OCI-LY3 (cell line): Measurements from ENCODE around the gene FUT8.
"Not testable (repeated sequence)": the region's sequence is repeated elsewhere in the genome, so short reads cannot be mapped to it uniquely, and the experiment has no call there.

Experiments
- H2AFZ ChIP-seq: fragments of 200-600, 300-600 bp; shearing (Covaris generic); 2 replicates; pipeline ENCODE4 v1.6.0; 2014; ENCODE audit warnings: antibody characterized with exemption, low read depth, low read length
- H3K27ac ChIP-seq: fragments of 200-600, 300-600 bp; sonication (generic); 2 replicates; pipeline ENCODE4 v1.5.1; 2014; ENCODE audit warnings: mild to moderate bottlenecking, low read length, moderate library complexity, mixed read lengths
- H3K27me3 ChIP-seq: fragments of 200-600, 300-600 bp; sonication (generic); 2 replicates; pipeline ENCODE4 v1.6.1; 2014; ENCODE audit warnings: low read depth, low read length, mixed read lengths
- H3K36me3 ChIP-seq: fragments of 200-600, 300-600 bp; sonication (generic); replicated peaks from 2 replicates; pipeline ENCODE3; 2014; ENCODE audit warnings: low read depth, low read length, mixed read lengths
- H3K4me1 ChIP-seq: fragments of 300-600, 200-600 bp; sonication (generic); 2 replicates; pipeline ENCODE4 v1.6.1; 2014; ENCODE audit warnings: low read length, mixed read lengths
- H3K4me2 ChIP-seq: fragments of 200-600, 300-600 bp; sonication (generic); 2 replicates; pipeline ENCODE4 v1.6.1; 2014; ENCODE audit warnings: low read length, mixed read lengths
- H3K4me3 ChIP-seq: fragments of 300-600, 200-600 bp; sonication (generic); 2 replicates; pipeline ENCODE4 v1.5.1; 2014; ENCODE audit warnings: antibody characterized with exemption, mild to moderate bottlenecking, low read length, moderate library complexity
- H3K79me2 ChIP-seq: fragments of 300-600, 200-600 bp; shearing (Covaris generic); 2 replicates; pipeline ENCODE4 v1.6.1; 2014; ENCODE audit warnings: mild to moderate bottlenecking, low read length, mixed read lengths
- H3K9ac ChIP-seq: fragments of 300-600, 200-600 bp; shearing (Covaris generic); 2 replicates; pipeline ENCODE4 v1.6.0; 2014; ENCODE audit warnings: mild to moderate bottlenecking, low read length, moderate library complexity
- H3K9me3 ChIP-seq: fragments of 200-600, 300-600 bp; shearing (Covaris generic); 2 replicates; pipeline ENCODE4 v1.6.1; 2014; ENCODE audit warnings: low read length, mixed read lengths; ENCODE audit not compliant: insufficient read depth
- H4K20me1 ChIP-seq: fragments of 200-600, 300-600 bp; sonication (generic); 2 replicates; pipeline ENCODE4 v1.6.1; 2016; ENCODE audit warnings: low read length, mixed read lengths; ENCODE audit not compliant: insufficient read depth
- EZH2phosphoT487 ChIP-seq: fragments of 200-600 bp; shearing (Covaris generic); IDR thresholded peaks from 2 replicates; pipeline ENCODE4 v1.6.1; 2018; ENCODE audit warnings: antibody characterized with exemption, mixed run types, low read depth
- TF ChIP-seq, protein P1 (sequence below): fragments of 200-600, 300-600 bp; sonication (generic); IDR thresholded peaks from 2 replicates; pipeline ENCODE4 v1.5.1; 2014; ENCODE audit warnings: antibody characterized with exemption, low read length, low read depth

FUT8 gene

DNA sequence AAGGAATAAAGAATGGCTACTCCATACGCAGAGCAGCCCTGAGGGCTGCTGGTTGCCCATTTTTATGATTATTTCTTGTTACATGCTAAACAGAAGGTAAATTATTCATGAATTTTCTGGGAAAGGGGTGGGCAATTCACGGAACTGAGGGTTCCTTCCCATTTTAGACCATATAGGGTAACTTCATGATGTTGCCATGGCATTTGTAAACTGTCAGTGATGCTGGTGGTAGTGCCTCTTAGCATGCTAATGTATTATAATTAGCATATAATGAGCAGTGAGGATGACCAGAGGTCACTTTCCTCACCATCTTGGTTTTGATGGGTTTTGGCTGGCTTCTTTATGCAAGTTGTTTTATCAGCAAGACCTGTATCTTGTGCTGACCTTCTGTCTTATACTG, 273.0 kb downstream of the FUT8 start:
- H3K27me3 ChIP-seq = no peaks in the 10 kb centered on the region
- H3K4me2 ChIP-seq = no peak overlapping the region
- no peak overlapping the region for H3K9ac ChIP-seq
- no peak overlapping the region for H2AFZ ChIP-seq
- H3K9me3 ChIP-seq = no peaks in the 10 kb centered on the region
- no peaks in the 10 kb centered on the region for H3K36me3 ChIP-seq
- no peak overlapping the region for H3K4me3 ChIP-seq
- H3K27ac ChIP-seq = no peak overlapping the region
- TF ChIP-seq, protein P1, sequence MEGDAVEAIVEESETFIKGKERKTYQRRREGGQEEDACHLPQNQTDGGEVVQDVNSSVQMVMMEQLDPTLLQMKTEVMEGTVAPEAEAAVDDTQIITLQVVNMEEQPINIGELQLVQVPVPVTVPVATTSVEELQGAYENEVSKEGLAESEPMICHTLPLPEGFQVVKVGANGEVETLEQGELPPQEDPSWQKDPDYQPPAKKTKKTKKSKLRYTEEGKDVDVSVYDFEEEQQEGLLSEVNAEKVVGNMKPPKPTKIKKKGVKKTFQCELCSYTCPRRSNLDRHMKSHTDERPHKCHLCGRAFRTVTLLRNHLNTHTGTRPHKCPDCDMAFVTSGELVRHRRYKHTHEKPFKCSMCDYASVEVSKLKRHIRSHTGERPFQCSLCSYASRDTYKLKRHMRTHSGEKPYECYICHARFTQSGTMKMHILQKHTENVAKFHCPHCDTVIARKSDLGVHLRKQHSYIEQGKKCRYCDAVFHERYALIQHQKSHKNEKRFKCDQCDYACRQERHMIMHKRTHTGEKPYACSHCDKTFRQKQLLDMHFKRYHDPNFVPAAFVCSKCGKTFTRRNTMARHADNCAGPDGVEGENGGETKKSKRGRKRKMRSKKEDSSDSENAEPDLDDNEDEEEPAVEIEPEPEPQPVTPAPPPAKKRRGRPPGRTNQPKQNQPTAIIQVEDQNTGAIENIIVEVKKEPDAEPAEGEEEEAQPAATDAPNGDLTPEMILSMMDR = no peak
- TF ChIP-seq EZH2phosphoT487 = no peak
- no peaks in the 10 kb centered on the region for H4K20me1 ChIP-seq
- H3K79me2 ChIP-seq = no peaks in the 10 kb centered on the region
- H3K4me1 ChIP-seq = no peaks in the 10 kb centered on the region

DNA sequence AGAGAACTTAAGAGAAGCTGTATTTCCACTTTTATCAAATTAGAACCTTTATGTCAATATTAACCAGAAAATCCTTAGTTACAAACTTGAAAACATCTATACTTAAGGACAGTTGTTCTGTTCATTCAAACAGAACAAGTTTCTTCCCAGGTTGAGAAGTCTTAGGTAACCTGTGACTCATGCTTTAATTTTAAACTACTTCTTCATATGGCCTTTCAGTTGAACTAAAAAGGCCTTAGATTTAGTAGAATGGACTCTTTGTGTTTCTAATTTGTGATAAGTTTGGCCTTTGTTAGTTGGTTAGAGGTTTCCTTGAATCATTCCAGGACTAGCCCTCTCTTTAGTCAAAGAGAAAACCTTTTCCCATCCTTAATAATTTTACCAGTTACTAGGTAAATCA, 274.2 kb downstream of the FUT8 start:
- Histone ChIP-seq H3K9me3 (no peaks in the 10 kb centered on the region), H3K4me1 (no peaks in the 10 kb centered on the region)

DNA sequence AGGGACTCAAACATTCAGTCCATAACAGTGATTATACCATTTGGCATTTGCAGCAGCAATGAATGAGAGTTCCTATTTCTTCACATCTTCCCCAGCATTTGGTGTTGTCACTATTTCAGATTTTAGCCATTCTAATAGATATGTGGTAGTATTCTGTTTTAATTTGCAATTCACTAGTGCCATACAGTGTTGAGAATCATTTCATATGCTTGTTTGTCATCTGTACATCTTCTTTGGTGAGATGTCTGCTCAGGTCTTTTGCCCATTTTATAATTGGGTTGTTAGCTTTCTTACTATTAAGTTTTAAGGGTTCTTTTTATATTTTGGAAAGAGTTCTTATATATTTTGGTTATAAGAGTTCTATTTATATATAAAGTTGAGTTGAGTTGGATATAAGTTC, 276.5 kb downstream of the FUT8 start:
- Histone ChIP-seq H2AFZ (no peak overlapping the region), H3K4me2 (no peak overlapping the region), H3K4me1 (no peaks in the 10 kb centered on the region), H3K4me3 (no peak overlapping the region), H3K9me3 (no peaks in the 10 kb centered on the region), H3K79me2 (no peaks in the 10 kb centered on the region), H4K20me1 (no peaks in the 10 kb centered on the region), H3K27me3 (no peaks in the 10 kb centered on the region), H3K9ac (no peak overlapping the region), H3K36me3 (no peaks in the 10 kb centered on the region), H3K27ac (no peak overlapping the region)
- no peak for TF ChIP-seq EZH2phosphoT487
- TF ChIP-seq, protein P1 = no peak

More for the DNA sequence above, 274.2 kb downstream of the FUT8 start:
- Histone ChIP-seq H2AFZ (no peak overlapping the region), H3K4me2 (no peak overlapping the region), H3K79me2 (no peaks in the 10 kb centered on the region), H3K4me3 (no peak overlapping the region), H4K20me1 (no peaks in the 10 kb centered on the region), H3K9ac (no peak overlapping the region), H3K27me3 (no peaks in the 10 kb centered on the region), H3K27ac (no peak overlapping the region), H3K36me3 (no peaks in the 10 kb centered on the region)
- TF ChIP-seq EZH2phosphoT487 = no peak
- TF ChIP-seq, protein P1 = no peak

DNA sequence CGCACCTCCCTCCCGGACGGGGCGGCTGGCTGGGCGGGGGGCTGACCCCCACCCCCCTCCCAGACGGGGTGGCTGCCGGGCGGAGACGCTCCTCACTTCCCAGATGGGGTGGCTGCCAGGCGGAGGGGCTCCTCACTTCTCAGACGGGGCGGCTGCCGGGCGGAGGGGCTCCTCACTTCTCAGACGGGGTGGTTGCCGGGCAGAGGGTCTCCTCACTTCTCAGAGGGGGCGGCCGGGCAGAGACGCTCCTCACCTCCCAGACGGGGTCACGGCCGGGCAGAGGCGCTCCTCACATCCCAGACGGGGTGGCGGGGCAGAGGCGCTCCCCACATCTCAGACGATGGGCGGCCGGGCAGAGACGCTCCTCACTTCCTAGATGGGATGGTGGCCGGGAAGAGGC, 280.0 kb downstream of the FUT8 start:
- not testable (repeated sequence) for H3K9ac ChIP-seq, H3K79me2 ChIP-seq, H3K27me3 ChIP-seq, H3K36me3 ChIP-seq, H3K4me2 ChIP-seq, H3K9me3 ChIP-seq, H3K4me1 ChIP-seq, H3K27ac ChIP-seq, H2AFZ ChIP-seq, H4K20me1 ChIP-seq, H3K4me3 ChIP-seq

DNA sequence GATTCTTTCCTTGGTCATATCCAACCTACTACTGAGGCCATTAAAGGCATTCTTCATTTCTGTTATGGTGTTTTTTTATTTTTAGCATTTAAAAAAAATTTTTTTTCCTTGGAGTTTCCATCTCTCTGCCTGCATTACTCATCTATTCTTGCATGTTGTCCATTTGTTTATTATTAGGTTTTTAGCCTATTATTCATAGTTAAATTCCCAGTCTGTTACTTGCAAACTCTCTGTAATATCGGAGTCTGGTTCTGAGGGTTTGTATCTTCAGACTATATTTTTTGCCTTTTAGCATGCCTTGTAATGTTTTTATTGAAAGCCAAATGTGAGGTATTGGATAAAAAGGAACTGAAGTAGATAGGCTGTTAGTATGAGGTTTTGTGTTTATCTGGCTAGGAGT, 284.3 kb downstream of the FUT8 start:
- Histone ChIP-seq H3K9ac (no peak overlapping the region), H3K36me3 (no peaks in the 10 kb centered on the region), H3K4me1 (no peaks in the 10 kb centered on the region), H2AFZ (no peak overlapping the region), H3K27ac (no peak overlapping the region), H4K20me1 (no peaks in the 10 kb centered on the region), H3K27me3 (no peaks in the 10 kb centered on the region), H3K4me2 (no peak overlapping the region), H3K79me2 (no peaks in the 10 kb centered on the region), H3K4me3 (no peak overlapping the region), H3K9me3 (no peaks in the 10 kb centered on the region)
- TF ChIP-seq, protein P1 = no peak
- no peak for TF ChIP-seq EZH2phosphoT487
